Umbilical cord (tissue), 2 donors: ENCODE results near the gene DNMBP. TPM values are rescaled to one million over a fixed set of nuclear protein-coding genes. Genes with fewer than 3 reads are reported as not detected.

Experiments
- DNase-seq: peaks from one replicate; pipeline ENCODE4 v3.0.0-alpha.2; 2015; ENCODE audit warnings: low spot score
- total RNA-seq: library from RNA; depleted of rRNA; stranded (reverse); fragments of >200 nt; gene quantifications from one replicate; pipeline ENCODE4 v1.2.3, GENCODE V29; 2014; ENCODE audit warnings: low replicate concordance; ENCODE audit not compliant: insufficient read depth

The DNMBP gene
- total RNA-seq, result 37.6 TPM

GRCh38 chr10:100009793-100010676, at the start of gene DNMBP:
Gene DNMBP (minus strand): TSS chr10:100009947. CDS start chr10:99972124, 37,823 bp downstream.
- DNase-seq, result peak; percentile 92

DNA sequence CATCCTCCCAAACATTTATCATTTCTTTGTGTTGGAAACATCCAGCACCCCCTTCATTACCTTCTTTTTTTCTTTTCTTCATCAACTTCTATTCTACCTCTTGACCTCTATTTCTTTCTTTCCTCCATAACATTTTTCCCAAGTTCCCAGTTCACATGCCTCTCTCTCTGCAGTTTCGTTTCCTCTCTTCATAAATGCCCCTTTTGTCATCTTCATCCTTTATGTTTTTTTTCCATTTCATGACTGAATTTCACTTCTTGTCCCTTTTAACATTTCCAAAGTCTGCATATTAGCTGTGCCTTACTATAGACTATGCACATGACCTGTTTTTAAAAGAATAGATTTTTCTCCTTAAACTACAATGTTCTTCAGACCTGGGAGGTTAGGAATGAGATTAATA, 48.2 kb upstream of the DNMBP start:
- no peak for DNase-seq

DNA sequence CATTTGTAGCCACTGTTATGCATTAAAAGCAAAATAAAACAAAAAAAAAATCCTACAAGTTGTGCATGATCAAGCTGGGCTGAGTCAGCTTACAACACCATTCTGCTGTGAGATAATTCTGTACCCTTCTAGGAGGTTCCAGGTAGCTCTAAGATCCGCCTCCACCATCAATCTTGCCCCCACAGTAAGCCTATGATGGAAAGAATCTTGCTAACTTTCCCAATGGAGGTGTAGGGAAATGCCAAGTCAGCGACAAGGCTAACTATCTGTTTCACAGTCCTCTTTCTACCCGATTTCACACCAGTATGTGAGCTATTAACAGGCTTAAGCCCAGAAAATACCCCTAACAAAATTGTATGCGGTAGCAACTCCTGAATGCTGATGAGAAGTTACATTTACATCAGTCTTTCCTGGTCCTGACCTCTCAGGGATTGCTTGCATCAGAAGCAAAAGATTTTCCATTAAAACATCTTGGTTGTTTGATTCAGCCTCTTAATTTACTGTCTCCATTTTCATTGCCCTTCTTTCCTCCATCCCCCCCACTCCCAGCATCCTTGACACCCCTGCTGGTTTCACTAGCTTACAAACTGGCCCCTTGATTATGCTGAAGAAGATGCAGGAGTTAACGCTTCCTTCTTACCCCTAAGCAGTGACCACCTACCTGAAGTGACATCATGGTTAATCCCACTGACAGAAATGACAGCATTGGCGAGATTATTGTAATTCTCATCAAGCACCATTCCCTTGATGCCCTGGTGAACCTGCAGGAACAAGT, 44.1 kb upstream of the DNMBP start:
- no peak for DNase-seq

DNA sequence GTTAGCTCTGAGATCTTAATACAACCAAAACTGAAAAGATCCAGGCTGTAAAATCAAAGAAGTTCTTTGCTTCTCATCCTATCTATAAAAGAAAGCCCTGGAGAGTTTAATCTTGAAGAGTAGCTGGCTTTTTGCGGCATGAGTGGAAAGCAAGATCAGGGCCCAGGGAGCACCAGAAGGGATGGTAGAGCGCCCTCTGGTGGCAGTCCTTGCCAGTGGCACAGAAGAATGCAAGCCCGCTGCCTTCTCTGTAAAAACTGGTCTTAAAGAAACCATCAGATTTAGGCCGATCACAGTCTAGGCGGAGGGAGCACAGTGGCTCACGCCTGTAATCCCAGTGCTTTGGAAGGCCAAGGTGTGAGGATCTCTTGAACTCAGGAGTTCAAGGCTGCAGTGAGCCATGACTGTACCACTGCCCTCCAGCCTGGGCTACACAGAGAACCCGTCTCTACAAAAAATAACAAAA, 36.3 kb upstream of the DNMBP start:
- peak; percentile 97 for DNase-seq

- DNase-seq, result no peak
Measured at GRCh38 chr10:100045592-100045991, 35.8 kb upstream of the DNMBP start.

DNA sequence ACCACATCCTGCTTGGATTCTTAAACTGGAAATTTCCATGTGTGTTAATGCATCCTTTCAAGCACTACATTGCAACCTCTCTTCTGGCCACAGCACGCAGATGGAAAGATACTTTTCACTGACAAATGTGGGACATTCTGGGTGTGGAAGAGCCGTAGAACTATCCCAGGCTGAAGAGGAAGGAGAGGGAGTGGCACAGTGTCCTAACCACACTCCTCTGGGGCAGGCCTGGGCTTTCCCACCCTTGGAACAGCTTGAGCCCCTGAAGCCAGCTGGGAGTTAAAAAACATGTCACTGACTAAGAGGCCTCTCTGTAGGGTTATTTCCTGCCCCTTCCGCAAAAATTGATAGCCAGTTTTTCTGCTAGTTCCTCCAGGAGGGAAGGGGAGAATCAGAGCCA, 34.0 kb upstream of the DNMBP start:
- DNase-seq, result peak; percentile 75

GRCh38 chr10:100043344-100043743, 33.6 kb upstream of the DNMBP start:
- DNase-seq, result peak; percentile 38

GRCh38 chr10:100041306-100042002, 31.7 kb upstream of the DNMBP start:
- peak; percentile 43 for DNase-seq

- no peak for DNase-seq
Measured at GRCh38 chr10:100038561-100039071, 28.9 kb upstream of the DNMBP start.

- DNase-seq, result no peak
Measured at GRCh38 chr10:100037758-100038315, 28.1 kb upstream of the DNMBP start.

DNA sequence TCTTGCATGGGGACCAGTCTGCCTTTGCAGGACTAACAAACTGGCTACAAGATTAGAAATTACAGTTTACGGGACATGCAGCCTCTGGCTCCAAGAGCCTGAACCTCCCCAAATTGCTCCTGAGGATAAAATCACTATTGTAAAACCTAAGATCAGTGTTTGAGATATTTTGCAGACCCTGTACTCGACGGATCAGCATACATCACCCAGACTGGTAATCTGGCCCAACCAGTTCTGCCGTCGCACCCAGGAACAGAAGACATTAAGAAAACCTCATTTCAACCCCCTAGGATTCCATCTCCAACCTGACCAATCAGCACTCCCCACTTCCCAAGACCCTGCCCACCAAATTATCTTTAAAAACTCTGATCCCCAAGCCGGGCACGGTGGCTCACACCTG, 27.1 kb upstream of the DNMBP start:
- DNase-seq, result peak; percentile 60

- no peak for DNase-seq
Measured at GRCh38 chr10:100033766-100034418, 24.1 kb upstream of the DNMBP start.

DNA sequence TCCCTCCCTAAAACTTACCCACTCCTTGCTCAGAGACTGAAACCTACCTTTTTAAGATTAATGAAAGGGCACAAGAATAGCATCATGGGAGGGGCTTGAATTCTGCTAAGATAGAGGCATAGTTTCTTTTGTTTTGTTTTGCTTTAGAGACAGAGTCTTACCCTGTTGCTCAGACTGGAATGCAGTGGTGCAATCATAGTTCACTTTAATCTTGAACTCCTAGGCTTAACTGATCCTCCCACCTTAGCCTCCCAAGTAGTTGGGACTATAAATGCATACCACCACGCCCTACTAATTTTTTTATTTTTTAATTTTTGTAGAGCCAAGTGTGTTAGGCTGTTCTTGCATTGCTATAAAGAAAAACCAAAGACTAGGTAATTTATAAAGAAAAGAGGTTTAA, 17.7 kb upstream of the DNMBP start:
- DNase-seq, result no peak

DNA sequence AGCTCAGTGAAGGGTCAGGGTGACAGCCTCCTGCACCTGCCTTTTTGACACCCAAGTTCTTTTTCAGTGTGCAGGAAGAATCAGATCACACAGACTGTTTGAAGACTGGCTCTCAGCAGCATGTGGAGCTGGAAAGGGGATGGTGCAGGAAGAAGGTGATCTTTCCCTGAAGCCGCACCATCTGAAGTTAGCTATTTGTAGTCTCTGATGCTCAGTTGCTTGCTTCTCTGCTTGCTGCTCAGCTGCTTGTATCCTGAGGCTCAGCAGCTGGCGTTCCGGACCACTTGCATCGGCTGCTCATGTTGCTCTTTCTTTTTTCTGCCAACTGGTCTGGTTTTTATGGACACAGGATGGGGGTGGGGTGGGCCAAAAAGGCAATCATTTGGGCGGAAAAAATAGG, 15.8 kb upstream of the DNMBP start:
- DNase-seq, result no peak

- DNase-seq, result no peak
Measured at GRCh38 chr10:100024748-100025147, 15.0 kb upstream of the DNMBP start.

DNA sequence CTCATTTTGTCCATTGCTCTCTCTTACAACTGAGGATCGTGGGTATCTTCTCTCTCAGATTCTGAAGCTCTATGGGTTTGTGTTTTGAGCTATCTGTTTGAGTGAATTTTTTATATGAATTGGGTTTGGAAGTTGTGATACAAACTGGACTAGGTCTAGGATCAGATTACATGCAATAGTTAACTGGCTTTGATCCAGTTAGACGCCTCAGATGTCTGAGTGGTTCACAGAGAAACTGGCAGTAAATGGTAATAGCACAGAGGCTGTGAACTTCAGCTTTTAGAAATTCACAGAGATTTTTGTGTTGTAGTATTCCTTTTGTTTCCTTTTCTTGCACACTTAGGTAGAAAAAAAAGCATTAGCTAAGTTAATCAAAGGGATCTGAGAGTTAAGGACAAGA, 12.7 kb upstream of the DNMBP start:
- no peak for DNase-seq

DNA sequence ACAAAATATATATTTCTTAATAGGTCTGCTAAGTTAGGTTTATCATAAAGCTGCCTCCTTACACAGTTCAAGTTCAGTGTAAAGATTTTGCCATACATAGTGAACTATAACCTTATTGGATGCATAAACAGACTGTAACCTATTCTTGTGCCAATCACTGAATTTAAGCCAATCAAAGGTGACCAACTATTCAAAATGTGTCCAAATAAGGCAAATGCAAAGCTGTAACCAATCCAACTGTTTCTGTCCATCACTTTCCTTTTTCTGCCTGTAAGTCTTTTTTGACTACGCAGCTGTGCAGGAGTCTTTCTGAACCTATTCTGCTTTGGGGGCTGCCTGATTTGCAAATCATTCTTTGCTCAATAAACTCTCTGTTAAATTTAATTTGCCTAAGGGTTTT, 11.6 kb upstream of the DNMBP start:
- DNase-seq, result no peak

GRCh38 chr10:100020886-100021253, 11.1 kb upstream of the DNMBP start:
- DNase-seq, result no peak

- no peak for DNase-seq
Measured at GRCh38 chr10:100020142-100020885, 10.6 kb upstream of the DNMBP start.

DNA sequence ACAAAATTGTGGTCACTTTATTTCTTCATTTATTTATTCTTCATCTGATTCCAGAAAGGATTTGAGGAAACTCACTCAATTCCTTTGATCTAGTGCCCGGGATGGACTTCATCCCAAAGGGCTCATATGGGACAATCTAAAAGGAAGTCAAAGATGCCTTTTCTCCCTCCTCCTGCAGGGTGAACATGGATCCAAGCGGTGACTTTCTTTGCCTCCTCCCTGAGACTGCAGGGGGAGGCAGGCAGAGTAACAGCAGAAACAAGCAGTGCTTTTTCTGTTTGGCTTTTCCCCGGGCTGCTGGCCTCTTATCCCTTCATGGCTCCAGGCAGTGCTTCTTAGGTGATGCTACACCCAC, 10.0 kb upstream of the DNMBP start:
- peak; percentile 93 for DNase-seq
